H1 (cell line): ENCODE measurements around the gene MS4A18. TPM values are rescaled to one million over a fixed set of nuclear protein-coding genes. Genes with fewer than 3 reads are reported as not detected.

Experiments
- ATF2 ChIP-seq: IDR thresholded peaks from 2 replicates; pipeline ENCODE4 v1.6.1; 2012; ENCODE audit warnings: low read length, inconsistent platforms
- CHD7 ChIP-seq: fragments of 300-600 bp; sonication (generic); IDR thresholded peaks from 2 replicates; pipeline ENCODE4 v1.7.1; 2012; ENCODE audit warnings: low read length, moderate library complexity, mild to moderate bottlenecking, inconsistent platforms; ENCODE audit not compliant: insufficient replicate concordance
- CTBP2 ChIP-seq: IDR thresholded peaks from 2 replicates; pipeline ENCODE4 v1.7.0; 2011; ENCODE audit warnings: borderline replicate concordance, mild to moderate bottlenecking, moderate library complexity, mixed read lengths, low read length; ENCODE audit not compliant: insufficient read depth, insufficient read length
- EP300 ChIP-seq, 2 experiments: IDR thresholded peaks; 1 replicate in 1 of 2; 2 replicates in 1 of 2; pipeline ENCODE4 v1.6.1; 2011 to 2012; ENCODE audit warnings: low read depth in 2 of 2, low read length in 2 of 2, mild to moderate bottlenecking in 2 of 2, borderline replicate concordance in 1 of 2, inconsistent platforms in 1 of 2, moderate library complexity in 1 of 2
- MAX ChIP-seq: IDR thresholded peaks from 2 replicates; pipeline ENCODE4 v1.6.1; 2012; ENCODE audit warnings: inconsistent platforms
- NANOG ChIP-seq: IDR thresholded peaks from 2 replicates; pipeline ENCODE4 v1.6.1; 2011; ENCODE audit warnings: low read length, low read depth, mild to moderate bottlenecking, inconsistent platforms; ENCODE audit not compliant: insufficient read depth, poor library complexity, severe bottlenecking
- RFX5 ChIP-seq: IDR thresholded peaks from 2 replicates; pipeline ENCODE4 v1.6.1; 2011; ENCODE audit warnings: low read depth, low read length, improper control_type of control experiment, borderline replicate concordance
- polyA plus RNA-seq, 7 experiments: library from polyadenylated mRNA; depleted of rRNA in 3 of 7; stranded (reverse) in 5 of 7; unstranded in 2 of 7; fragments of >200 nt in 5 of 7; fragments of 200-250 nt in 2 of 7; gene quantifications; 1 replicate in 5 of 7; 2 replicates in 1 of 7; 4 replicates in 1 of 7; pipeline versions ENCODE4 v1.2.1 to v1.2.3, GENCODE V29; 2011 to 2013; ENCODE audit warnings: missing spikeins in 2 of 7, mixed read lengths in 2 of 7
- total RNA-seq: library from RNA; stranded (reverse); fragmentation: NEBNext Ultra II Directional; extraction: Animal tissue kit (Norgen Biotek cat#: 25700); gene quantifications from 2 replicates; pipeline ENCODE4 v1.2.1, GENCODE V29; 2021

The MS4A18 gene
- total and polyA plus RNA-seq, 2 of the 8 experiments (the other 6 are each of a cell fraction or from before 2014, with no cell fraction given): not detected

GRCh38 chr11:60705895-60706294 lies 18.6 kb upstream of the MS4A18 start (continued):
- TF ChIP-seq CHD7 (no peak), NANOG (no peak), RFX5 (no peak), CTBP2 (no peak), EP300 (IDR thresholded peaks at IDR 0.05; ENCODE audit: borderline replicate concordance in 1 of 2, low read depth in 2 of 2, low read length in 2 of 2) (no peak), ATF2 (no peak), MAX (no peak)
